Lung (tissue), 12 donors: ENCODE measurements around the gene NBAS. TPM values are rescaled to one million over a fixed set of nuclear protein-coding genes. Genes with fewer than 3 reads are reported as not detected.

Experiments used
- ATAC-seq: fragments of 200-7000 bp; cut with Tn5 transposase; one replicate; pipeline ENCODE4 v1.9.1; 2020; ENCODE audit warnings: moderate number of reproducible peaks; ENCODE audit not compliant: insufficient read depth, low FRiP score
- DNase-seq, 3 donors: peaks; one replicate each; pipeline ENCODE4 v3.0.0-alpha.2; 2013 to 2017
- H3K27ac ChIP-seq, 2 donors: one replicate each; pipeline ENCODE4 v1.5.1; 2013; ENCODE audit warnings: mild to moderate bottlenecking in 2 of 2, moderate library complexity in 2 of 2, control low read depth in 1 of 2, inconsistent platforms in 1 of 2, low read depth in 1 of 2, low read length in 1 of 2
- H3K27me3 ChIP-seq, 3 donors: one replicate each; pipeline ENCODE4 v1.5.1; 2013; ENCODE audit warnings: low read length in 2 of 3; ENCODE audit not compliant: control insufficient read depth in 3 of 3, insufficient read depth in 3 of 3
- H3K36me3 ChIP-seq, 4 donors: one replicate each; pipeline ENCODE4 v1.5.1; 2013; ENCODE audit warnings: low read length in 4 of 4, mild to moderate bottlenecking in 1 of 4, moderate library complexity in 1 of 4; ENCODE audit not compliant: control insufficient read depth in 4 of 4, insufficient read depth in 4 of 4
- H3K4me1 ChIP-seq, 5 donors: one replicate each; pipeline ENCODE4 v1.5.1; 2013; ENCODE audit warnings: low read length in 5 of 5, mild to moderate bottlenecking in 2 of 5, moderate library complexity in 1 of 5; ENCODE audit not compliant: control insufficient read depth in 5 of 5, insufficient read depth in 5 of 5
- H3K4me3 ChIP-seq: one replicate; pipeline ENCODE4 v1.5.1; 2013; ENCODE audit warnings: mild to moderate bottlenecking, control low read depth, moderate library complexity
- H3K9ac ChIP-seq, 2 donors: one replicate each; pipeline ENCODE4 v1.5.1; 2013; ENCODE audit warnings: low read length in 2 of 2, control low read depth in 1 of 2; ENCODE audit not compliant: insufficient read depth in 1 of 2
- H3K9me3 ChIP-seq, 4 donors: one replicate each; pipeline ENCODE4 v1.5.1; 2013; ENCODE audit warnings: low read length in 3 of 4, mild to moderate bottlenecking in 1 of 4, moderate library complexity in 1 of 4; ENCODE audit not compliant: control insufficient read depth in 4 of 4, insufficient read depth in 3 of 4
- WGBS, 2 donors: extraction: QIAGEN DNeasy Blood & Tissue Kit; methylation state at CpG; one replicate each; pipeline ENCODE4 v1.1.7; 2013; 5-methylcytosine and 5-hydroxymethylcytosine counted together
- polyA plus RNA-seq, 2 donors: library from polyadenylated mRNA; stranded (reverse); fragments of 200-250 nt; gene quantifications; one replicate each; pipeline ENCODE4 v1.2.1, GENCODE V29; 2013
- total RNA-seq, 2 donors: library from RNA; depleted of rRNA in 1 of 2; stranded (reverse); fragments of >200 nt in 1 of 2; gene quantifications; one replicate each; pipeline ENCODE4 v1.2.1, GENCODE V29; 2014 to 2021
- TF ChIP-seq, protein P1 (sequence below): IDR thresholded peaks from 2 replicates; pipeline ENCODE4 v1.5.1; 2012; ENCODE audit warnings: mild to moderate bottlenecking; ENCODE audit errors: control extremely low read depth, extremely low read depth
- donor health status: control.
- donor health status: control.
- donor health status: Bipolar disorder and iron deficiency.
- donor health status: healthy.
- donor health status: DM: yes; HTN: yes; CAD: no.

NBAS gene
- total and polyA plus RNA-seq, 4 donors = 15.6 to 61.3 (median 35.4) TPM

- Histone ChIP-seq H3K4me1 (peaks cover 0 to 2% (median 0%) of the 10 kb centered on the region in 5 donors), H3K9ac (no peak overlapping the region), H3K27ac (no peak overlapping the region), H3K4me3 (no peak overlapping the region), H3K27me3 (no peaks in the 10 kb centered on the region), H3K36me3 (peaks cover 0 to 8% (median 4%) of the 10 kb centered on the region in 4 donors), H3K9me3 (no peaks in the 10 kb centered on the region)
- TF ChIP-seq, protein P1, sequence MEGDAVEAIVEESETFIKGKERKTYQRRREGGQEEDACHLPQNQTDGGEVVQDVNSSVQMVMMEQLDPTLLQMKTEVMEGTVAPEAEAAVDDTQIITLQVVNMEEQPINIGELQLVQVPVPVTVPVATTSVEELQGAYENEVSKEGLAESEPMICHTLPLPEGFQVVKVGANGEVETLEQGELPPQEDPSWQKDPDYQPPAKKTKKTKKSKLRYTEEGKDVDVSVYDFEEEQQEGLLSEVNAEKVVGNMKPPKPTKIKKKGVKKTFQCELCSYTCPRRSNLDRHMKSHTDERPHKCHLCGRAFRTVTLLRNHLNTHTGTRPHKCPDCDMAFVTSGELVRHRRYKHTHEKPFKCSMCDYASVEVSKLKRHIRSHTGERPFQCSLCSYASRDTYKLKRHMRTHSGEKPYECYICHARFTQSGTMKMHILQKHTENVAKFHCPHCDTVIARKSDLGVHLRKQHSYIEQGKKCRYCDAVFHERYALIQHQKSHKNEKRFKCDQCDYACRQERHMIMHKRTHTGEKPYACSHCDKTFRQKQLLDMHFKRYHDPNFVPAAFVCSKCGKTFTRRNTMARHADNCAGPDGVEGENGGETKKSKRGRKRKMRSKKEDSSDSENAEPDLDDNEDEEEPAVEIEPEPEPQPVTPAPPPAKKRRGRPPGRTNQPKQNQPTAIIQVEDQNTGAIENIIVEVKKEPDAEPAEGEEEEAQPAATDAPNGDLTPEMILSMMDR = no peak
- 85 to 87% methylated on average over 6 of the region's 6 CpGs for WGBS, 2 donors
- DNase-seq (no peak), ATAC-seq (no peak)
Measured at GRCh38 chr2:15224641-15225040, 336.5 kb downstream of the NBAS start.

DNA sequence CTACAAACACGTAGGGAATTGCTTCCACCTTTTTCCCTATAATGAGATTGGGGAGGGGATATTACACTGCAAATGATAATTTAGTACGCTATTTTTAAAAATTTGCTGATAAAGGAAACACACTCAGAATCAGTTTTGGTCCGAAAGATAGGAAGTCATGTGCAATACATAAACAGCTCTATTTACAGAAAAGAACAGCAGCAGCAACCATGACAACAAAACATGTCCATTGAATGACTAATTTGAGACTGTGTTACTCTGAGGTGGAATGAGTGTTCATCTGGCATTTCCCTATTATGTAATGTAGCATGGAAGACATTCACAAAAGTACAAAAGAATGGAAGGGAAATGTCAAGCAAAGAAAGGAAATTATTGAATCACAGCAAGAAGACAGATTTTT, 337.2 kb downstream of the NBAS start:
- Histone ChIP-seq H3K27me3 (no peaks in the 10 kb centered on the region), H3K36me3 (peaks cover 0 to 7% (median 4%) of the 10 kb centered on the region in 4 donors), H3K9ac (no peak overlapping the region), H3K4me1 (peaks cover 0 to 2% (median 0%) of the 10 kb centered on the region in 5 donors), H3K4me3 (no peak overlapping the region), H3K9me3 (no peaks in the 10 kb centered on the region), H3K27ac (no peak overlapping the region)
- peak; percentile 58 for ATAC-seq
- peak in 2 of 3 donors; percentile 17 to 19 for DNase-seq
- TF ChIP-seq, protein P1 = no peak
- WGBS, 2 donors = 66 to 67% methylated on average over 3 of the region's 3 CpGs

- no peak for DNase-seq
- peaks cover 0 to 2% (median 0%) of the 10 kb centered on the region in 5 donors for H3K4me1 ChIP-seq
- H3K36me3 ChIP-seq = peaks cover 1 to 9% (median 6%) of the 10 kb centered on the region in 4 donors
- H3K27ac ChIP-seq = no peak overlapping the region
- H3K4me3 ChIP-seq = no peak overlapping the region
- no peak overlapping the region for H3K9ac ChIP-seq
- H3K27me3 ChIP-seq = no peaks in the 10 kb centered on the region
- no peaks in the 10 kb centered on the region for H3K9me3 ChIP-seq
- TF ChIP-seq, protein P1 = no peak
- WGBS, 2 donors = 82 to 89% methylated on average over 3 of the region's 3 CpGs
- no peak for ATAC-seq
Measured at GRCh38 chr2:15222856-15223255, 338.3 kb downstream of the NBAS start.

GRCh38 chr2:15220603-15221002, 340.5 kb downstream of the NBAS start:
- H3K27ac ChIP-seq = no peak overlapping the region

More at GRCh38 chr2:15220603-15221002, 340.5 kb downstream of the NBAS start:
- Histone ChIP-seq H3K27me3 (no peaks in the 10 kb centered on the region), H3K4me1 (peaks cover 0 to 2% (median 0%) of the 10 kb centered on the region in 5 donors), H3K36me3 (peaks cover 4 to 10% (median 5%) of the 10 kb centered on the region in 4 donors), H3K9me3 (no peaks in the 10 kb centered on the region), H3K9ac (no peak overlapping the region), H3K4me3 (no peak overlapping the region)
- ATAC-seq (no peak), DNase-seq (no peak)
- TF ChIP-seq, protein P1 = no peak
